ENCODE results near the gene KL. TPM values are rescaled to one million over a fixed set of nuclear protein-coding genes. Genes with fewer than 3 reads are reported as not detected.
A peak's percentile ranks its signal among the peaks of the same experiment; 100 is the strongest.

The KL gene
- total RNA-seq, 1 donor from 2014 or later: not detected

DNA sequence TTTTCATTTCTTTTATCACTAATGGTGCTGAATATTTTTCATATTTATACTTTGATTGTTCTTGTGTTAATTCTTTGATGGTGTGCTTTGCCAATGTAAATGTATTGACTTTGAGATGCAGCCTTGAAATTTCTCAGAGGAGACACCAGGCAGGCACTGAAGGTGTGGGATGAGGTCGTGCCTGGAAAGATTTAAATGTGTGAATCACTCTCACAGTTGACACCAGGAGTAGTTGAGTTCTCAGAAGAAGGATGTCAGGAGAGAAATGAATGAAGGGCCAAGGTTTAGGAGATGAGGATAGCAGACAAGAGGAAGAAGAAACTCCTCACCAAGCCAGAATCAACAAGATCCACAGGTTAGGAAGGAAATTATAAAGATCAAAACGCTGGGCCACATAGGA is 10.1 kb upstream of the KL start:
- H3K27ac Mint-ChIP-seq: peak overlapping the region; percentile 92
- no peak overlapping the region for H3K27ac ChIP-seq
- H4K20me1 ChIP-seq (ENCODE audit: low read depth): no peaks in the 10 kb centered on the region
- TF ChIP-seq EZH2phosphoT487 (IDR thresholded peaks at IDR 0.05) (no peak), EZH2 (IDR thresholded peaks at IDR 0.05) (no peak)
- TF ChIP-seq, protein P1, sequence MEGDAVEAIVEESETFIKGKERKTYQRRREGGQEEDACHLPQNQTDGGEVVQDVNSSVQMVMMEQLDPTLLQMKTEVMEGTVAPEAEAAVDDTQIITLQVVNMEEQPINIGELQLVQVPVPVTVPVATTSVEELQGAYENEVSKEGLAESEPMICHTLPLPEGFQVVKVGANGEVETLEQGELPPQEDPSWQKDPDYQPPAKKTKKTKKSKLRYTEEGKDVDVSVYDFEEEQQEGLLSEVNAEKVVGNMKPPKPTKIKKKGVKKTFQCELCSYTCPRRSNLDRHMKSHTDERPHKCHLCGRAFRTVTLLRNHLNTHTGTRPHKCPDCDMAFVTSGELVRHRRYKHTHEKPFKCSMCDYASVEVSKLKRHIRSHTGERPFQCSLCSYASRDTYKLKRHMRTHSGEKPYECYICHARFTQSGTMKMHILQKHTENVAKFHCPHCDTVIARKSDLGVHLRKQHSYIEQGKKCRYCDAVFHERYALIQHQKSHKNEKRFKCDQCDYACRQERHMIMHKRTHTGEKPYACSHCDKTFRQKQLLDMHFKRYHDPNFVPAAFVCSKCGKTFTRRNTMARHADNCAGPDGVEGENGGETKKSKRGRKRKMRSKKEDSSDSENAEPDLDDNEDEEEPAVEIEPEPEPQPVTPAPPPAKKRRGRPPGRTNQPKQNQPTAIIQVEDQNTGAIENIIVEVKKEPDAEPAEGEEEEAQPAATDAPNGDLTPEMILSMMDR (IDR thresholded peaks at IDR 0.05): no peak
- peaks cover 8% of the 10 kb centered on the region for H3K36me3 Mint-ChIP-seq
- DNase-seq (ENCODE audit: low spot score): no peak
- H3K27me3 ChIP-seq: no peaks in the 10 kb centered on the region
- no peaks in the 10 kb centered on the region for H3K79me2 ChIP-seq (ENCODE audit: low read depth)
- peaks cover 13% of the 10 kb centered on the region for H3F3A ChIP-seq (ENCODE audit: low read depth)
- H3K36me3 ChIP-seq: no peaks in the 10 kb centered on the region
- H3K4me1 ChIP-seq: peaks cover 23% of the 10 kb centered on the region
- H3K9me3 Mint-ChIP-seq: peaks cover 35% of the 10 kb centered on the region
- H3K4me3 Mint-ChIP-seq: no peak overlapping the region
- H3K4me3 ChIP-seq: no peak overlapping the region
- H3K4me1 Mint-ChIP-seq: peaks cover 34% of the 10 kb centered on the region
- H2AFZ ChIP-seq (replicated peaks): no peak overlapping the region
- no peak overlapping the region for H3K9ac ChIP-seq
- H3K27me3 Mint-ChIP-seq (ENCODE audit: insufficient read depth, low read depth): no peaks in the 10 kb centered on the region
- peak overlapping the region; percentile 9 for H3K4me2 ChIP-seq
- H3K9me3 ChIP-seq (ENCODE audit: low read depth): peaks cover 15% of the 10 kb centered on the region

DNA sequence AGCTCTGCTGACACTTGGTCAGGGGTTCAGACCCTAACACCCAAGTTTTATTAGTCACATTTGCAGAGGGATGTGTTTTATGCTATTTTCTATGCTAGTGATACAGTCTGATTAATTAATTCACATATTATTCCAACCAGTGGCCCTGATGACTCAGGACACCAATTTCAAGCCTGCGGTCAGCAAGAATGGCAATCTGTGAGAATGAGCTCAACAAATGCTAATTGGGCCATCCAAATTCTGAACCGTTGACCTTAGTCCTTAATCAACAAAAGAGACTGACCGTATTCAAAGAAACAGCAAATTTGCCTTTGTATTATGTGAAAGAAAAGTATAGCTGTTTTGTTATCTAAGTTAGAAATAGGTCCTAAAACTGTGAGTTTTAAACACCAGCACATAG is 9.6 kb upstream of the KL start:
- Histone ChIP-seq H3K4me3 (no peak overlapping the region), H3K27ac (peak overlapping the region; percentile 51), H3K9ac (no peak overlapping the region), H3K27me3 (no peaks in the 10 kb centered on the region), H3K36me3 (no peaks in the 10 kb centered on the region), H2AFZ (replicated peaks) (no peak overlapping the region), H3K79me2 (ENCODE audit: low read depth) (no peaks in the 10 kb centered on the region), H3F3A (ENCODE audit: low read depth) (peaks cover 13% of the 10 kb centered on the region), H4K20me1 (ENCODE audit: low read depth) (no peaks in the 10 kb centered on the region), H3K4me1 (peaks cover 23% of the 10 kb centered on the region), H3K4me2 (peak overlapping the region; percentile 9), H3K9me3 (ENCODE audit: low read depth) (peaks cover 15% of the 10 kb centered on the region)
- TF ChIP-seq EZH2phosphoT487 (IDR thresholded peaks at IDR 0.05) (no peak), EZH2 (IDR thresholded peaks at IDR 0.05) (no peak)
- TF ChIP-seq, protein P1 (IDR thresholded peaks at IDR 0.05): no peak
- peak; percentile 51 for DNase-seq (ENCODE audit: low spot score)
- Mint-ChIP-seq H3K36me3 (peaks cover 8% of the 10 kb centered on the region), H3K27me3 (ENCODE audit: insufficient read depth, low read depth) (no peaks in the 10 kb centered on the region), H3K4me3 (no peak overlapping the region), H3K9me3 (peaks cover 39% of the 10 kb centered on the region), H3K27ac (peak overlapping the region; percentile 92), H3K4me1 (peaks cover 34% of the 10 kb centered on the region)

DNA sequence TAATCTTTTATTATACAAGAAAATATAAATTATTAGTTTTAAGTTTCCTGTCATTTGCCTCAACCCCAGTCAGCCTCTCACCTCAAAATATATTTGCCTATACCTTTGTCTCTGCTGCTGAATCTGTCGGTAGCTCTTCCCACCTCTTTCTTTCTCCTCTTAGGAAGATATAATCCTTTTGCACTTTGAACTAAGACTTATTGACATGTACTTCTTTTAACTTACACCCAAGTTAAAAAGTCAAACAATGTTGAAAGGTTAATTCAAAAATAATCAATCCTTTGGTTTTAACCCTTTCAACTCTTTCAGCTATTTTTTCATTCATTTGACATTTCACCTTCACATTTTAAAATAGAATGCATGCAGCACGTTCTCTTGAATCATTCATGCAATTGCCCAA is 9.0 kb upstream of the KL start:
- H2AFZ ChIP-seq (replicated peaks): no peak overlapping the region
- H3K9ac ChIP-seq: no peak overlapping the region
- DNase-seq (ENCODE audit: low spot score): no peak
- peaks cover 41% of the 10 kb centered on the region for H3K9me3 Mint-ChIP-seq
- H3K27me3 ChIP-seq: no peaks in the 10 kb centered on the region
- no peak overlapping the region for H3K4me3 Mint-ChIP-seq
- H3K4me2 ChIP-seq: peak overlapping the region; percentile 9
- TF ChIP-seq EZH2phosphoT487 (IDR thresholded peaks at IDR 0.05): no peak
- TF ChIP-seq EZH2 (IDR thresholded peaks at IDR 0.05): no peak
- TF ChIP-seq, protein P1 (IDR thresholded peaks at IDR 0.05): no peak
- H3F3A ChIP-seq (ENCODE audit: low read depth): peaks cover 13% of the 10 kb centered on the region
- H3K4me1 ChIP-seq: peaks cover 23% of the 10 kb centered on the region
- H3K27me3 Mint-ChIP-seq (ENCODE audit: insufficient read depth, low read depth): no peaks in the 10 kb centered on the region
- no peaks in the 10 kb centered on the region for H4K20me1 ChIP-seq (ENCODE audit: low read depth)
- peaks cover 34% of the 10 kb centered on the region for H3K4me1 Mint-ChIP-seq
- H3K9me3 ChIP-seq (ENCODE audit: low read depth): peaks cover 15% of the 10 kb centered on the region
- peaks cover 8% of the 10 kb centered on the region for H3K36me3 Mint-ChIP-seq
- H3K4me3 ChIP-seq: no peak overlapping the region
- peak overlapping the region; percentile 38 for H3K27ac Mint-ChIP-seq
- H3K36me3 ChIP-seq: no peaks in the 10 kb centered on the region
- H3K79me2 ChIP-seq (ENCODE audit: low read depth): no peaks in the 10 kb centered on the region
- H3K27ac ChIP-seq: peak overlapping the region; percentile 51
